HG03432 (cell line): Measurements from ENCODE around the gene SCYGR2.
"Not testable (repeated sequence)": the region's sequence is repeated elsewhere in the genome, so short reads cannot be mapped to it uniquely, and the experiment has no call there.

Source experiments
- ATAC-seq: cut with Tn5 transposase; IDR thresholded peaks from one replicate; pipeline ENCODE4 v1.9.1; 2021; ENCODE audit warnings: mild to moderate bottlenecking, moderate library complexity; ENCODE audit not compliant: unreplicated experiment

Gene SCYGR2

GRCh38 chr2:227598835-227599503 lies at the start of gene SCYGR2:
Gene SCYGR2 (plus strand): TSS chr2:227598893. CDS start chr2:227598893, 0 bp downstream.
- ATAC-seq = not testable (repeated sequence)

GRCh38 chr2:227551836-227552235 lies 46.9 kb upstream of the SCYGR2 start:
- no peak for ATAC-seq

- no peak for ATAC-seq
These were observed 36.1 kb upstream of the SCYGR2 start for GRCh38 chr2:227562581-227562980.

GRCh38 chr2:227565080-227565479 lies 33.6 kb upstream of the SCYGR2 start:
- ATAC-seq = no peak

GRCh38 chr2:227566012-227566411 lies 32.7 kb upstream of the SCYGR2 start:
- no peak for ATAC-seq

GRCh38 chr2:227568852-227569169 lies 29.9 kb upstream of the SCYGR2 start:
- ATAC-seq = no peak

- ATAC-seq = no peak
These were observed 28.1 kb upstream of the SCYGR2 start for GRCh38 chr2:227570615-227571014.

GRCh38 chr2:227576110-227576509 lies 22.6 kb upstream of the SCYGR2 start:
- no peak for ATAC-seq

GRCh38 chr2:227576812-227577211 lies 21.9 kb upstream of the SCYGR2 start:
- no peak for ATAC-seq

- no peak for ATAC-seq
These were observed 21.1 kb upstream of the SCYGR2 start for GRCh38 chr2:227577555-227577954.

GRCh38 chr2:227578642-227579041 lies 20.1 kb upstream of the SCYGR2 start:
- no peak for ATAC-seq

- ATAC-seq = no peak
These were observed 18.9 kb upstream of the SCYGR2 start for GRCh38 chr2:227579791-227580190.

- no peak for ATAC-seq
These were observed 16.3 kb upstream of the SCYGR2 start for GRCh38 chr2:227582369-227582768.

- peak; percentile 85 for ATAC-seq
These were observed 5.9 kb upstream of the SCYGR2 start for GRCh38 chr2:227592694-227593387.

- ATAC-seq = no peak
These were observed 2.9 kb upstream of the SCYGR2 start for GRCh38 chr2:227595797-227596196.

- ATAC-seq = no peak
These were observed 1.7 kb upstream of the SCYGR2 start for GRCh38 chr2:227597036-227597435.

GRCh38 chr2:227597998-227598397 lies 695 bp upstream of the SCYGR2 start:
- ATAC-seq = no peak

- no peak for ATAC-seq
These were observed 3.7 kb downstream of the SCYGR2 start for GRCh38 chr2:227602358-227602757.

GRCh38 chr2:227606476-227606875 lies 7.8 kb downstream of the SCYGR2 start:
- ATAC-seq = no peak

GRCh38 chr2:227607941-227608340 lies 9.2 kb downstream of the SCYGR2 start:
- no peak for ATAC-seq

GRCh38 chr2:227608561-227609338 lies 10.1 kb downstream of the SCYGR2 start:
- ATAC-seq = peak; percentile 79

GRCh38 chr2:227610123-227610522 lies 11.4 kb downstream of the SCYGR2 start:
- ATAC-seq = no peak
